CMK (cell line): ENCODE results near the gene PDGFB.
"Not testable (repeated sequence)": the region's sequence is repeated elsewhere in the genome, so short reads cannot be mapped to it uniquely, and the experiment has no call there.

Experiments used
- DNase-seq: peaks from one replicate; pipeline ENCODE4 v3.0.0-alpha.2; 2010; ENCODE audit warnings: low read depth

PDGFB gene

GRCh38 chr22:39227542-39228272 is 17.1 kb downstream of the PDGFB start:
- DNase-seq: no peak

DNA sequence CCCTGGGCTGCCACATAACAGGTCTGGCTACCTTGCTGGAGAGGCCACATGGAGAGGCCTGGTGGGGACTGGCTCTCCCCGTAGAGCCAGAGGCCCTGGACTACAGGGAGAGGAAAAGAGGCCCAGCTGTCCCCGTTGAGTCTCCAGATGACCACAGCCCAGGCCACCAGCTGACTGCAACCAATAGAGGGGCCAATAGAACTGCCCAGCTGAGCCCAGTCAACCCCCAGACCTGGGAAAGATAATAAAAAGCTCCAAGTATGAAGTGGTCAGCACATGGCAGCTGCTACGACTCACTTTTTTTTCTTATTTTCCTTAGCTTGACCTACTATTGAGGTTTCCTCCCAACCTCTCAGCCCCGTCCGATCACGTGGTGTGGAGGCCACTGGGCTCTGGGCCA is 18.4 kb downstream of the PDGFB start:
- no peak for DNase-seq

- DNase-seq: no peak
Observed at GRCh38 chr22:39225591-39225990, 19.2 kb downstream of the PDGFB start.

- DNase-seq: no peak
Observed at GRCh38 chr22:39224550-39224949, 20.2 kb downstream of the PDGFB start.

- no peak for DNase-seq
Observed at GRCh38 chr22:39223091-39223710, 21.6 kb downstream of the PDGFB start.

GRCh38 chr22:39221999-39222686 is 22.6 kb downstream of the PDGFB start:
- DNase-seq: no peak

- no peak for DNase-seq
Observed at GRCh38 chr22:39220890-39221850, 23.6 kb downstream of the PDGFB start.

DNA sequence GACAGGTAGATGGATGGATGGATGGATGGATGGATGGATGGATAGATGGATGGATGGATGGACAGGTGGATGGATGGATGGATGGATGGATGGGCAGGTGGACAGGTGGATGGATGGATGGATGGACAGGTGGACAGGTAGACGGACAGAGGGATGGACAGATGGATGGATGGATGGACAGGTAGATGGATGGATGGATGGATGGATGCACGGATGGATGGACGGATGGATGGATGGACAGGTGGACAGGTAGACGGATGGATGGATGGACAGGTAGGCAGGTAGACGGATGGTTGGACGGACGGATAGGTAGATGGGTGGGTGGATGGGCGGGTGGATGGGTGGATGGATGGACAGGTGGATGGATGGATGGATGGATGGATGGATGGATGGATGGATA is 24.3 kb downstream of the PDGFB start:
- DNase-seq: no peak

- DNase-seq: no peak
Observed at GRCh38 chr22:39219071-39220039, 25.4 kb downstream of the PDGFB start.

DNA sequence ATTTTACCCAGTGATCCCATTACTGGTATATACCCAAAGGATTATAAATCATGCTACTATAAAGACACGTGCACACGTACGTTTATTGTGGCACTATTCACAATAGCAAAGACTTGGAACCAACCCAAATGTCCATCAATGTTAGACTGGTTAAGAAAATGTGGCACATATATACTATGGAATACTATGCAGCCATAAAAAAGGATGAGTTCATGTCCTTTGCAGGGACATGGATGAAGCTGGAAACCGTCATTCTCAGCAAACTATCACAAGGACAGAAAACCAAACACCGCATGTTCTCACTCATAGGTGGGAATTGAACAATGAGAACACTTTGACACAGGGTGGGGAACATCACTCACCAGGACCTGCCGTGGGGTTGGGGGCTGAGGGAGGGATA is 26.4 kb downstream of the PDGFB start:
- DNase-seq: not testable (repeated sequence)

DNA sequence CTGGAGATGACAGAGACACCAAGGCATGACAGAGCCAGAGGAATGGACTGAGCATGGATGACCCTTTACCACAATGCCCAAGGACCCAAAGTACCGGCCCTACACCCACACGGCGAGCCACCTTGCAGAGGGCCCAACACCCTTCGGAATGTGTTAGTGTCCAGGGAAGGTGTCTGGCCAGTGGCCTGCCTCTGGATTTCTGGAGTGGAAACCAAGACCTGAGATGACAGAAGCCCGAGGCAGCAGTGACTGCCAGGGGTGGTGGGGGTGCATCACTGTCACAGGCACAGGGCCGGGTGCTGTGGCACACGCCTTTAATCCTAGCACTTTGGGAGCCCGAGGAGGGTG is 28.7 kb downstream of the PDGFB start:
- no peak for DNase-seq

DNA sequence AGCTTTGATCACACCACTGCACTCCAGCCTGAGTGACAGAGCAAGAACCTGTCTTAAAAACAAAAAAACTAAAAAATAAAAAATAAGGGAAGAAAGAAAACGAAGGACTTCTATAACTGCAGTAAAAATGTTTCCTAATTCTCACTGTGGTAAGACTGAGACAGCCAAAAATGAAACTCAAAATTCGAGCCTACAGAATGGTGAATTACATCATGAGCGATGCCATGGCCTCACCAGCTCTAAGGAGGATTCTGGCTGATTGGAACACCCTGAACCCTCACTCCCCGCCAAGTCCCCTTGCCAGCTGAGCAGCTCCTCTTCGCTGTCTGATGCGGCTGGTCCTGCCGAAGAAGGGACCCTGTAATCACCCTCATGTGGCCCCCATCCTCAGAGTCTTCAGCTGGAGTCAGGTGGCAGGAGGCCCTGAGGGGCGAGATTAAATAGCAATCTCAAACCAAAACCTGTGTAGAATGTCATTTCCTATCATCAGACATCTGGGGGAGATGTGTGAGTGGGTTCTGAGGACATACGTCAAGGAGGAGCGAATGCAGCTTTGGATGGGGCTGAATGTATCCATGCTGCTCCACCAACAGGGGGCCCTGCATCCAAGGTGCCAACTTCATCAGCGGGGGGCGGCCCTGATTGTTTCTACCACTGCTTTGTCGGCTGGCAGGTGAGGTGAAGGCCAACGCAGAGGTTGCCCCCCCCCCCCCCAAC is 29.2 kb downstream of the PDGFB start:
- no peak for DNase-seq

DNA sequence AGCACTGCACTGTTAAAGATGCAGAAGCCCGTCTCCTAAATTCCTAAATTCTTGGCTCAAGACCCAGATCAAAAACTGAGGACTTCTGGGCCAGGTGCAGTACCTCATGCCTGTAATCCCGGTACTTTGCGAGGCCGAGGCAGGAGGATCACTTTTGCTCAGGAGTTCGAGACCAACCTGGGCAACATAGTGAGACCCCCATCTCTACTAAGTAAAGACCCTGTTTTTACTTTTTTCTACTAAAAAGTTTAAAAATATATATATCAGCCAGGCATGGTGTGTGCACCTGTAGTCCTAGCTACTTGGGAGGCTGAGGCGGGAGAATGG is 29.7 kb downstream of the PDGFB start:
- no peak for DNase-seq

- no peak for DNase-seq
Observed at GRCh38 chr22:39214383-39215069, 30.3 kb downstream of the PDGFB start.

DNA sequence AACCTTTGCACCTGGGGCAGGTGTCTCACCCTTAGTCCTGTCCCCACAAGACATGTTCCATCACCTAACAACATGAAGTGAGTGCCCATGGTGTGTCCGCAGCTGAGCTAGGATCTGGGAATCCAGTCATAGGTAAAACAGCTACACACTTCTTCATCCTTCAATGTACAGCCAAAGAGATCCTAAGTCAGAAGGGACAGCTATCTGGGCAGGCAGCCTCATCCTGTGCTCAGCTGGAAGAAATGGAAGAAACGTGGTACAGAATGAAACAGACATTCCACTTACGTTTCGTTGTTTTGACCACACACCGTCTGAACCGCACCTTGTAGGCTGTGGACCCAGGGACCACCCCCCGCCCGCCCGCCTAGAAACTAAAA is 30.8 kb downstream of the PDGFB start:
- no peak for DNase-seq

- no peak for DNase-seq
Observed at GRCh38 chr22:39212721-39213376, 31.9 kb downstream of the PDGFB start.

GRCh38 chr22:39209756-39210155 is 35.0 kb downstream of the PDGFB start:
- no peak for DNase-seq

DNA sequence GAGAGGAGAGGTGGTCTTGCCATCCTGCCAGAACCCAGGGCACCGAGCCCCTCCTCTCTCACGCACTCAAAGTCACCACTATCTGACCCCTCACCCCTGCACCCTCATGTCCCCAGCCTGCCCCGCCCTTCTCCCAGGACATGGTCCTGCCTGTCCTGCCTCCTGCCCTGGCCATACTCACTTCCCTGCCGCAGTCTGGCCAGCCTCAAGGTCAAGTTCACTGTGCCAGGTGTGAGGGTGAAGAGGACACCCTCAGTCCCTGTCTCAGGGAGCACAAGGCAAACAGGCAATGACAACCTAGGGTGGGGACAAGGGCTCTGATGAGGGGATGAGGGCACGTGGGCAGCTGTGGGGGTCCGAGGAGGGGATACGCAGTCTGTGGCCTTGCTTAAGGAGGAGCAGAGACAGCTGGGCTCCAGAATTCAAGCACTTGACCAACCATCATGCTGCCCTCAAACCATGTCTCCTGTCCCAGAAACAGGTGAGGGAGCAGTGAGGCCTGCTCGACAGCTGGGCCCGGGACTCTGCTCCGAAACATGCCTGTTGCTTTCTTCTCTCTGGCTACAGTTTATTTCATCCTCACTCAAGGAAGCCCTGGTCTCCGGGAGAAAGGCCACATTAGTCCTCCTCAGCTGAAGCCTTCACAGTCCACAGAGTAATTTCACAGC is 36.6 kb downstream of the PDGFB start:
- DNase-seq: no peak
